Neuronal stem cell (in vitro differentiated cells): ENCODE measurements around the gene VIPAS39.

ENCODE experiments used
- DNase-seq: peaks from one replicate; pipeline ENCODE4 v3.0.0-alpha.2; 2013; ENCODE audit warnings: low spot score
- H2AFZ ChIP-seq: one replicate; pipeline ENCODE4 v1.6.1; 2013; ENCODE audit warnings: mild to moderate bottlenecking, low read length, inconsistent platforms
- H2AK5ac ChIP-seq: 2 replicates; pipeline ENCODE4 v1.6.1; 2013; ENCODE audit warnings: low read depth, mild to moderate bottlenecking, inconsistent platforms, low read length, moderate library complexity, mixed read lengths
- H2BK120ac ChIP-seq: 2 replicates; pipeline ENCODE4 v1.6.1; 2013; ENCODE audit warnings: low read depth, mild to moderate bottlenecking, inconsistent platforms, low read length, moderate library complexity, mixed read lengths
- H2BK12ac ChIP-seq: one replicate; pipeline ENCODE4 v1.6.1; 2013; ENCODE audit warnings: low read length, inconsistent platforms
- H2BK15ac ChIP-seq: 2 replicates; pipeline ENCODE4 v1.6.1; 2013; ENCODE audit warnings: mild to moderate bottlenecking, low read length, inconsistent platforms, mixed read lengths
- H2BK5ac ChIP-seq: one replicate; pipeline ENCODE4 v1.6.1; 2013; ENCODE audit warnings: inconsistent platforms, mild to moderate bottlenecking, low read length, moderate library complexity
- H3K14ac ChIP-seq: one replicate; pipeline ENCODE4 v1.6.1; 2013; ENCODE audit warnings: low read length, inconsistent platforms
- H3K18ac ChIP-seq: 2 replicates; pipeline ENCODE4 v1.6.1; 2013; ENCODE audit warnings: low read length, inconsistent platforms
- H3K23ac ChIP-seq: 2 replicates; pipeline ENCODE4 v1.6.1; 2013; ENCODE audit warnings: low read depth, mild to moderate bottlenecking, mixed read lengths, low read length, inconsistent platforms; ENCODE audit not compliant: poor library complexity
- H3K27ac ChIP-seq: replicated peaks from 3 replicates; pipeline ENCODE4 v1.5.1; 2013; ENCODE audit warnings: low read length, inconsistent platforms
- H3K27me3 ChIP-seq, 3 experiments: 2 replicates each; pipeline ENCODE4 v1.6.1; 2013; ENCODE audit warnings: low read length in 3 of 3, mild to moderate bottlenecking in 2 of 3, inconsistent platforms in 1 of 3, low read depth in 1 of 3, mixed read lengths in 1 of 3, moderate library complexity in 1 of 3; ENCODE audit not compliant: control insufficient read depth in 3 of 3, insufficient read depth in 3 of 3
- H3K36me3 ChIP-seq, 2 donors: replicated peaks in 1 of 2; 2 replicates each; pipeline ENCODE4 v1.6.1; 2013; ENCODE audit warnings: low read length in 2 of 2; ENCODE audit not compliant: control insufficient read depth in 2 of 2, insufficient read depth in 2 of 2
- H3K4ac ChIP-seq: 2 replicates; pipeline ENCODE4 v1.6.1; 2013; ENCODE audit warnings: inconsistent platforms, mild to moderate bottlenecking, low read length, moderate library complexity
- H3K4me1 ChIP-seq, 2 donors: 1 replicate in 1 of 2; 2 replicates in 1 of 2; pipeline ENCODE4 v1.6.1; 2013; ENCODE audit warnings: low read length in 2 of 2, low read depth in 1 of 2; ENCODE audit not compliant: control insufficient read depth in 2 of 2, insufficient read depth in 1 of 2
- H3K4me2 ChIP-seq: one replicate; pipeline ENCODE4 v1.6.1; 2013; ENCODE audit warnings: mild to moderate bottlenecking, low read length, inconsistent platforms; ENCODE audit not compliant: insufficient read depth, poor library complexity, severe bottlenecking
- H3K4me3 ChIP-seq, 2 donors: 2 replicates each; pipeline ENCODE4 v1.5.1; 2013; ENCODE audit warnings: low read length in 2 of 2, mild to moderate bottlenecking in 2 of 2, inconsistent platforms in 1 of 2, moderate library complexity in 1 of 2
- H3K79me1 ChIP-seq: one replicate; pipeline ENCODE4 v1.6.1; 2013; ENCODE audit warnings: low read depth, mild to moderate bottlenecking, inconsistent platforms, low read length, moderate library complexity
- H3K9ac ChIP-seq: one replicate; pipeline ENCODE4 v1.6.1; 2013; ENCODE audit warnings: mild to moderate bottlenecking, low read depth, low read length, inconsistent platforms; ENCODE audit not compliant: poor library complexity
- H3K9me3 ChIP-seq, 2 donors: replicated peaks in 1 of 2; 2 replicates each; pipeline versions ENCODE3 to v1.6.1; 2013; ENCODE audit warnings: low read length in 2 of 2, mild to moderate bottlenecking in 2 of 2, inconsistent platforms in 1 of 2, low read depth in 1 of 2, mixed read lengths in 1 of 2, moderate library complexity in 1 of 2; ENCODE audit not compliant: control insufficient read depth in 2 of 2, insufficient read depth in 1 of 2
- H4K8ac ChIP-seq: one replicate; pipeline ENCODE4 v1.6.1; 2013; ENCODE audit warnings: low read depth, mild to moderate bottlenecking, inconsistent platforms, low read length, moderate library complexity
- H4K91ac ChIP-seq: one replicate; pipeline ENCODE4 v1.6.1; 2013; ENCODE audit warnings: low read length, low read depth, mild to moderate bottlenecking, inconsistent platforms; ENCODE audit not compliant: poor library complexity
- WGBS, 2 donors: extraction: QIAGEN DNeasy Blood & Tissue Kit; methylation state at CpG; one replicate each; pipeline ENCODE4 v1.1.7; 2013; ENCODE audit warnings: missing lambda C conversion rate in 2 of 2, mixed read lengths in 1 of 2; ENCODE audit not compliant: insufficient read length in 2 of 2, insufficient replicate concordance in 1 of 2; ENCODE audit errors: extremely low coverage in 2 of 2; 5-methylcytosine and 5-hydroxymethylcytosine counted together

VIPAS39 gene

DNA sequence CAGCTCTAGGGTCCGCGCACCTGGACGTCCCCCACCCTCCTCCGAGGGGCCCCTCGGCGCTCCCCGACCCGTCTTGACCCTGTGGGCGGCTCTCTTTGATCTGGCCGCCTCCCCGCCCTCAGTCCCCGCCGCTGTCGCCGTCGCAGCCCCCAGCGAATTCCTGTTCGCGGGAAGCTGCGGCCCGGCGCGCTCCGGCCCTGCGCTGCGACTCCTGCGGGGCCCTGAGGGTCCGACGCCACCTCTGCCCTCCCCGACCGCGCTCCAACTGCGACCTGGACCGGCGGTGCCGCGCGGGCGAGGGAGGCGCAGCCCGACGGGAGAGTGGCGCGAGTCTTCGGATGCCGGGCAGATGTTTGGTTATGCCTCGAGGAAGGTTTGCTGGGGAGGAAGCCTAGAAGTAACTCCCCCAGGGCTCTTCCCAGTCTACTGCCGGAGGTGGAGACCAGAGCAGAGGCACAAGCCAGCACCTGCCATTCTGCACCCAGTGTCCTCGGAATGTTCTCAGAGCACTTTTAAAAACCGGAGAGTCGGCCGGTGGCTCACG is 41.7 kb upstream of the VIPAS39 start:
- peaks cover 2% of the 10 kb centered on the region in 2 donors for H3K4me1 ChIP-seq
- peak overlapping the region; percentile 75 for H2BK12ac ChIP-seq
- H2AFZ ChIP-seq: peak overlapping the region; percentile 92
- peaks cover 21 to 45% (median 34%) of the 10 kb centered on the region in 3 experiments for H3K27me3 ChIP-seq
- no CpG with 5 or more reads among the region's 53 CpGs for WGBS, 2 donors
- no peak overlapping the region for H3K27ac ChIP-seq
- no peak overlapping the region for H3K14ac ChIP-seq
- H3K4me3 ChIP-seq: peak overlapping the region; percentile 51 to 84
- H3K23ac ChIP-seq: no peak overlapping the region
- H3K36me3 ChIP-seq: no peaks in the 10 kb centered on the region
- no peak overlapping the region for H2AK5ac ChIP-seq
- H3K18ac ChIP-seq: peak overlapping the region; percentile 94
- H3K9ac ChIP-seq: peak overlapping the region; percentile 84
- H2BK120ac ChIP-seq: peak overlapping the region; percentile 61
- no peak overlapping the region for H4K8ac ChIP-seq
- H3K79me1 ChIP-seq: no peaks in the 10 kb centered on the region
- DNase-seq: peak; percentile 27
- H3K4ac ChIP-seq: no peak overlapping the region
- peak overlapping the region; percentile 100 for H2BK15ac ChIP-seq
- no peak overlapping the region for H2BK5ac ChIP-seq
- H3K9me3 ChIP-seq: no peaks in the 10 kb centered on the region
- H3K4me2 ChIP-seq: peak overlapping the region; percentile 99
- H4K91ac ChIP-seq: no peak overlapping the region

DNA sequence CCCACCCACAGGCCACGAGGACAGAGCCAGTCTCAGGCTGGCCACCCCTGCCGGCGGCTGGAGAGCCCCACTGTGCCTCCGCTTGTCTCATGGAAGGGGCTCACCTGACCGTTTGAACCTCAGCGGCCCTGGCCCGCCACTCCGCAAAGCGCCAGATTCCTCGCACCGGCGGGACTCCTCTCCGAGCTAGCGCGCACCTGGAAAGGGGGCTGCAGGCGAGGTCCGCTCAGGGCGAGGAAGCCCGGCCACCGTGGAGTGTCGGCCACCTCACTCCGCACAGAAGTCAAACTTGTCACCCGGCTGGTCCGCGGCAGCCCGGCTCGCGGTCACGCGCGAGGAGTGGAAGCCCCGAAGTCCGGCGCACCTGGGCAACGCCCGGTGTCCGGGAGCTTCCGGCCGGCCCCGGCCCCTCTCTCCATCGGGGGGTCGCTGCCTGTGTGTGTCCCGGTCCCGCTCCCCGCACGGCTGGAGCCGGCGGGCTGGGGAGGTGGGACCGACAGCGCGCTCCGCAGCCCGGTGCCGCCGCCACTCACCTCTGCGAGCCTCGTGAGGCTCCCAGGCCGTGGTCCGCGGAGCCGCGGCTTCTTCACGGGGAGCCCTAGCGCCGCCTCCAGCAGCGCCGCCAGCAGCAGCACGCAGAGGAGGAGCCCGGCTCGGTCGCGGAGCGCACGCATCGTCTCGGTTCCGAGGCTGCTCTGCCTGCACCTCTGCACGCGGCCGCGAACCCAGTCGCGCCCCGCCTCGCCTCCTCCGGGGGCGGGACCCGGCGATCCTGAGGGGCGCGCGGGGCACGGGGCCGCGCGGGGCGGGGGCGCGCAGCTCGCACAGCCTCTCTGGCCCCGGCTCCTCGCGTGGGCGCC is 40.9 kb upstream of the VIPAS39 start, which contains the start of gene ISM2:
ISM2 (minus strand) TSS at position 697 of the 860 bp plus-strand sequence; CDS start at position 674, 23 bp downstream.
- peak within 1 kb of the TSS; percentile 75 for H2BK12ac ChIP-seq
- peak within 1 kb of the TSS; percentile 51 to 84 for H3K4me3 ChIP-seq
- no CpG with 5 or more reads among the region's 104 CpGs for WGBS, 2 donors
- H2BK5ac ChIP-seq: no peak within 1 kb of the TSS
- peak within 1 kb of the TSS; percentile 75 for H3K23ac ChIP-seq
- H3K4me2 ChIP-seq: peak within 1 kb of the TSS; percentile 99
- H2BK120ac ChIP-seq: peak within 1 kb of the TSS; percentile 61
- no peak within 1 kb of the TSS for H3K27ac ChIP-seq
- peaks cover 2% of the 10 kb centered on the region in 2 donors for H3K4me1 ChIP-seq
- no peaks in the 10 kb centered on the region for H3K79me1 ChIP-seq
- H2AFZ ChIP-seq: peak within 1 kb of the TSS; percentile 92
- H3K27me3 ChIP-seq: peaks cover 21 to 45% (median 34%) of the 10 kb centered on the region in 3 experiments
- no peak within 1 kb of the TSS for H3K14ac ChIP-seq
- H2AK5ac ChIP-seq: no peak within 1 kb of the TSS
- no peaks in the 10 kb centered on the region for H3K36me3 ChIP-seq
- no peak within 1 kb of the TSS for H4K91ac ChIP-seq
- DNase-seq: peak; percentile 44
- H3K9ac ChIP-seq: peak within 1 kb of the TSS; percentile 84
- H3K9me3 ChIP-seq: no peaks in the 10 kb centered on the region
- H3K4ac ChIP-seq: no peak within 1 kb of the TSS
- H4K8ac ChIP-seq: no peak within 1 kb of the TSS
- peak within 1 kb of the TSS; percentile 94 for H3K18ac ChIP-seq
- H2BK15ac ChIP-seq: peak within 1 kb of the TSS; percentile 100

DNA sequence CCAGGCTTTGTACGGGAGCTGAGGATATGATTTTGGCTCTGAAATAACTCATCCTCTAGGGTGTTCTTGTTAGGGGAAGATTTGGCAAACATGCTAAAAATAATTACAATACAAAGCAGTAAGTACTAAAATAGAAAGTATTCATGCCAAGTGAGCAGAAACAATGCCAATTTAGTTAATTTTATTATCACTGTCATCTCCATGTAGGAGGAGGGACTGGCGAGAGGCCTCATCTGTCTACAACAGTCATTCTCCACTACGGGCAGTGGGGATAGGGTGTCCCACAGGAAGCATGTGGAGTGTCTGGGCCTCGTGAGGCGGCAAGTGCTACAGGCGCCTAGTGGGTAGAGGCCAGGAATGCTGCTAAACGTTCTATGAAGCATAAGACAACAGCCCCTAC is 37.9 kb upstream of the VIPAS39 start:
- Histone ChIP-seq H2AK5ac (no peak overlapping the region), H3K23ac (no peak overlapping the region), H3K36me3 (no peaks in the 10 kb centered on the region), H2BK15ac (no peak overlapping the region), H3K79me1 (no peaks in the 10 kb centered on the region), H3K4me1 (peaks cover 2% of the 10 kb centered on the region in 2 donors), H3K27ac (no peak overlapping the region), H4K91ac (no peak overlapping the region), H3K4ac (no peak overlapping the region), H3K9ac (no peak overlapping the region), H3K18ac (no peak overlapping the region), H3K14ac (no peak overlapping the region), H3K9me3 (no peaks in the 10 kb centered on the region), H3K4me3 (no peak overlapping the region), H2AFZ (no peak overlapping the region), H4K8ac (no peak overlapping the region), H3K27me3 (peaks cover 21 to 39% (median 34%) of the 10 kb centered on the region in 3 experiments), H3K4me2 (no peak overlapping the region), H2BK12ac (no peak overlapping the region), H2BK5ac (no peak overlapping the region), H2BK120ac (no peak overlapping the region)
- WGBS, 2 donors: no CpG with 5 or more reads among the region's 7 CpGs
- DNase-seq: no peak

GRCh38 chr14:77491056-77491455 is 33.7 kb upstream of the VIPAS39 start:
- no peak overlapping the region for H2BK120ac ChIP-seq
- DNase-seq: no peak
- no peak overlapping the region for H2BK5ac ChIP-seq
- H2BK12ac ChIP-seq: no peak overlapping the region
- H3K4me1 ChIP-seq: no peaks in the 10 kb centered on the region
- peaks cover 0 to 25% (median 0%) of the 10 kb centered on the region in 3 experiments for H3K27me3 ChIP-seq
- H3K9me3 ChIP-seq: no peaks in the 10 kb centered on the region
- H4K8ac ChIP-seq: no peak overlapping the region
- H3K79me1 ChIP-seq: no peaks in the 10 kb centered on the region
- H3K23ac ChIP-seq: no peak overlapping the region
- no peaks in the 10 kb centered on the region for H3K36me3 ChIP-seq
- H3K9ac ChIP-seq: no peak overlapping the region
- no peak overlapping the region for H3K18ac ChIP-seq
- H2AK5ac ChIP-seq: no peak overlapping the region
- H2AFZ ChIP-seq: no peak overlapping the region
- H3K4me2 ChIP-seq: no peak overlapping the region
- no peak overlapping the region for H3K4ac ChIP-seq
- no peak overlapping the region for H3K4me3 ChIP-seq
- H3K27ac ChIP-seq: no peak overlapping the region
- no peak overlapping the region for H4K91ac ChIP-seq
- no peak overlapping the region for H3K14ac ChIP-seq
- WGBS, 2 donors: no CpG with 5 or more reads among the region's 5 CpGs
- no peak overlapping the region for H2BK15ac ChIP-seq
